ENCODE measurements around the gene TSPAN33.

The TSPAN33 gene

DNA sequence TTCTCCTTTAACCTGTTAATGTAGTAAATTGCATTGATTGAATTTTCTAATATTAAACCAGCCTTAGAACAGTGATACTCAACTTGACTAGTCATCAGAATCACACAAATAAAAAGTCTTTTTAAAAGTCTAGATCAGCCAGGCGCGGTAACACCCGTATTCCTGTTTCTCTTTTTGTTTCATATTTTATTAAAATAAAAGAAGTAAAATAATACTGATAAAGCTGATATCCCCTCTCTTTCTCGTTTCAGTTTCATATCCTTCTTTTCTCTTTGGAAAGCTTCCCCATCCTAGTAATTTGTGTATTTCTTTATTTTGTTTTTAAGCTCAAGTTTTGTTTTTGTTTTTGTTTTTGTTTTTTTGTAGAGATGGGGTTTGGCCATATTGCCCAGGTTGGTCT is 53.3 kb downstream of the TSPAN33 start:
- no peak for DNase-seq (ENCODE audit: low read depth)
- H3K4me3 ChIP-seq (replicated peaks; ENCODE audit: low read depth, low read length), result no peak overlapping the region
- TF ChIP-seq, protein P1, sequence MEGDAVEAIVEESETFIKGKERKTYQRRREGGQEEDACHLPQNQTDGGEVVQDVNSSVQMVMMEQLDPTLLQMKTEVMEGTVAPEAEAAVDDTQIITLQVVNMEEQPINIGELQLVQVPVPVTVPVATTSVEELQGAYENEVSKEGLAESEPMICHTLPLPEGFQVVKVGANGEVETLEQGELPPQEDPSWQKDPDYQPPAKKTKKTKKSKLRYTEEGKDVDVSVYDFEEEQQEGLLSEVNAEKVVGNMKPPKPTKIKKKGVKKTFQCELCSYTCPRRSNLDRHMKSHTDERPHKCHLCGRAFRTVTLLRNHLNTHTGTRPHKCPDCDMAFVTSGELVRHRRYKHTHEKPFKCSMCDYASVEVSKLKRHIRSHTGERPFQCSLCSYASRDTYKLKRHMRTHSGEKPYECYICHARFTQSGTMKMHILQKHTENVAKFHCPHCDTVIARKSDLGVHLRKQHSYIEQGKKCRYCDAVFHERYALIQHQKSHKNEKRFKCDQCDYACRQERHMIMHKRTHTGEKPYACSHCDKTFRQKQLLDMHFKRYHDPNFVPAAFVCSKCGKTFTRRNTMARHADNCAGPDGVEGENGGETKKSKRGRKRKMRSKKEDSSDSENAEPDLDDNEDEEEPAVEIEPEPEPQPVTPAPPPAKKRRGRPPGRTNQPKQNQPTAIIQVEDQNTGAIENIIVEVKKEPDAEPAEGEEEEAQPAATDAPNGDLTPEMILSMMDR (IDR thresholded peaks at IDR 0.05; ENCODE audit: low read length, missing control alignments), result no peak

DNA sequence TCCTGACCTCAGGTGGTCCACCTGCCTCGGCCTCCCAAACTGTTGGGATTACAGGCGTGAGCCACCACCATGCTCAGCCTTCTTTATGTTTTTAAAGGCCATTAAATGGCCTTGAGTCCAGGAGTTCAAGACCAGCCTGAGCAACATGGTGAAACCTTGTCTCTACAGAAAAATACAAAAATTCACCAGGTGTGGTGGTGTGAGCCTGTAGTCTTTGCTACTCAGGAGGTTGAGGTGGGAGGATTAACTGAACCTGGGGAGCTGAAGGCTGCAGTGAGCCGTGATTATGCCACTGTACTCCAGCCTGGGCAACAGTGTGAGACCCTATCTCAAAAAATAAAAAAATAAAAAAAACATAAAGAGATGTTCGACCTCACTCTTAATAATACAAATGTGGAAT is 54.9 kb downstream of the TSPAN33 start:
- DNase-seq (ENCODE audit: low read depth), result no peak
- TF ChIP-seq, protein P1 (IDR thresholded peaks at IDR 0.05; ENCODE audit: low read length, missing control alignments), result no peak
- H3K4me3 ChIP-seq (replicated peaks; ENCODE audit: low read depth, low read length), result no peak overlapping the region

DNA sequence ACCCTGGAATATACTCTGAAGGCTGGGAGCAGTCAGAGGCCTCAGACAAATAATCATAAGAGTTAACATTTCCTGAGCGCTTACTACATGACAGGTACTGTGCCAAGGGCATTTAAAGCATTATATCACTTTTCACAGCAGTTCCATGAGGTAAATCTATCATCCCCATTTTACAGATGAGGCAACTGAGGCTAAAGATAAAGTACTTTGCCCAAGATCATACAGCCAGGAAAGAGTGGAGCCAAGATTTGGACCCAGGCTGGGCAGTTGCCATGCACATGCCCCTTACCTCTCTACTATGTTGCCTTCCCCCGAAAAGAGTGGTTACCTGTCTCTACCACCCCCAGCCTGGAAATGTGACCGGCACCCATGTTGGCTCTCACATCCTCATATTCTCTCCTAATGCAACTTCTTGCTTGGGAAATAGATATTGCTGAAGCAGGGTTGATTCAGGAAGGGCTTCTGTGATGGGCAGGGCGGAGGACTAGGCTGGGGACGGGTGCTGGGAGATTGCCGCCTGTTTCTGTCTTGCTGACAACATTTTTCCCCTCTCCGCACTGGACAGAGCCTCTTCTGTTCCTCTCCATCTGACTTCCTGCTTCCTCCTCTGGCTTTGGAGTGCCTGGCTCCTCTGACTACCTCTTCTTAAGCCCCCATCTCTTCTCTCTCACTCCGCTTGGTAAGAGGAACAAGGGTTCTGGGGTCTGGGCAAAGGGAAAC is 57.7 kb downstream of the TSPAN33 start:
- H3K4me3 ChIP-seq (replicated peaks; ENCODE audit: low read depth, low read length), result no peak overlapping the region
- DNase-seq (ENCODE audit: low read depth), result no peak
- TF ChIP-seq, protein P1 (IDR thresholded peaks at IDR 0.05; ENCODE audit: low read length, missing control alignments), result no peak

DNA sequence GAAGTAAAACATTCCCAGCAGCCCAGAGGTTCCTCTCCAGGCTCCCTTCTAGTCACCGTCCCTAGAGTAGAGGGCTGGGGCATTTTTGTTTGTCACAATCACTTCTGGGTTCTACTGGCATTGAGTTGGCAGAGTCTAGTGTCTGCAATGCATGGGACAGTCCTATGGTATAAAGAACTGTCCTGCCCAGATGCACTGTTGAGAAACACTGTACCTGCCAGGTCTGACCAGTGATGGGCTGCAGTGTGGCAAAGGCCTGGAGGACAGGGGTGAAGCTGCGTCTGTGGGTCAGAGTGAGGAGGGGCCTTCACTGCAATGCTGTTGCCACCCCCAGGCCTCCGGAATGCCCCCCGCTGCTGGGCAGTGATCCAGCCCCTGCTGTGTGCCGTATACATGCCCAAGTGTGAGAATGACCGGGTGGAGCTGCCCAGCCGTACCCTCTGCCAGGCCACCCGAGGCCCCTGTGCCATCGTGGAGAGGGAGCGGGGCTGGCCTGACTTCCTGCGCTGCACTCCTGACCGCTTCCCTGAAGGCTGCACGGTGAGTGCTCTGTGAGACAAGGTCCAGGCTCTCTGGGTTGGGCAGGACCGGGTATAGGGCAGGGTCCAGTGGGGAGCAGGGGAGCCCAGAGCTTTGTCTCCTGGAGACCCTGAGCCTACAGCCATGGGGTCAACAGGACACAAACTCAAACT is 58.7 kb downstream of the TSPAN33 start:
- no peak overlapping the region for H3K4me3 ChIP-seq (replicated peaks; ENCODE audit: low read depth, low read length)
- no peak for DNase-seq (ENCODE audit: low read depth)
- TF ChIP-seq, protein P1 (IDR thresholded peaks at IDR 0.05; ENCODE audit: low read length, missing control alignments), result no peak

DNA sequence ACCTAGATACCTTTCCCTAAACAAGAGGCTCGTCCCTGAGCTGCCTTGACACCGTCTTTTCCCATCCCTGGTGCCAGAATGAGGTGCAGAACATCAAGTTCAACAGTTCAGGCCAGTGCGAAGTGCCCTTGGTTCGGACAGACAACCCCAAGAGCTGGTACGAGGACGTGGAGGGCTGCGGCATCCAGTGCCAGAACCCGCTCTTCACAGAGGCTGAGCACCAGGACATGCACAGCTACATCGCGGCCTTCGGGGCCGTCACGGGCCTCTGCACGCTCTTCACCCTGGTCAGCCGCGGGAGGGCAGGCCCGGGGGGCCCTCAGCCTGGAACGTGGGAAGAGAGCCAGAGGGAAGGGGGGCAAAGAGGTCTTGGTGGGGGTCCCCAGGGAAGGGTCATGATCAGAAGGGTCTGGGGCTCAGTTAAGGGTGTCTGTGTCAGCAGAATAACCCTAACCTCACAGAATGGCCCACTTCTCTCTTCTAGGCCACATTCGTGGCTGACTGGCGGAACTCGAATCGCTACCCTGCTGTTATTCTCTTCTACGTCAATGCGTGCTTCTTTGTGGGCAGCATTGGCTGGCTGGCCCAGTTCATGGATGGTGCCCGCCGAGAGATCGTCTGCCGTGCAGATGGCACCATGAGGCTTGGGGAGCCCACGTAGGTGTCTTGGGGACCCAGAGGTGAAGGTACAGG is 60.8 kb downstream of the TSPAN33 start:
- H3K4me3 ChIP-seq (replicated peaks; ENCODE audit: low read depth, low read length), result no peak overlapping the region
- DNase-seq (ENCODE audit: low read depth), result no peak
- TF ChIP-seq, protein P1 (IDR thresholded peaks at IDR 0.05; ENCODE audit: low read length, missing control alignments), result no peak

DNA sequence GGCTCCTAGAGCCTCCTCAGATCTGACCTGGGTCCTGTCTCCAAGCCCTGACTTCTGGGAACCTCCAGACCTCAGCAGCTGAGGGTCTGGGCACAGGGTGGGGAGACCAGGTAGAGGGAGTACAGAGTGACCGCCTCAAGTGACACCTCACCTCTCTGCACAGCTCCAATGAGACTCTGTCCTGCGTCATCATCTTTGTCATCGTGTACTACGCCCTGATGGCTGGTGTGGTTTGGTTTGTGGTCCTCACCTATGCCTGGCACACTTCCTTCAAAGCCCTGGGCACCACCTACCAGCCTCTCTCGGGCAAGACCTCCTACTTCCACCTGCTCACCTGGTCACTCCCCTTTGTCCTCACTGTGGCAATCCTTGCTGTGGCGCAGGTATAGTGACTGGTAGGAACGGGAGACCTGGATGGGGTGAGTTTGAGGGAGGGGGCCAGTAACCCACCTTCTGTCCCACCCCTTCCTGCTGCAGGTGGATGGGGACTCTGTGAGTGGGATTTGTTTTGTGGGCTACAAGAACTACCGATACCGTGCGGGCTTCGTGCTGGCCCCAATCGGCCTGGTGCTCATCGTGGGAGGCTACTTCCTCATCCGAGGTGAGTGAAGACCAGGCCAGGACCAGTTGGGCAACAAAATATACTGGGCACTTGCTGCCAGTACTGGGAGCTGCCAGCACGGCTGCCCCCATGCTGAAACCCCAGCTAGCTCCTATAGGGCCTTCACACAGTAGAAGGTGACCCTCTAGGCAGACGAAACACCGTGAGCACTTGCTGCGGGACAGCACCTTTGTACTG is 61.7 kb downstream of the TSPAN33 start:
- no peak overlapping the region for H3K4me3 ChIP-seq (replicated peaks; ENCODE audit: low read depth, low read length)
- DNase-seq (ENCODE audit: low read depth), result no peak
- TF ChIP-seq, protein P1 (IDR thresholded peaks at IDR 0.05; ENCODE audit: low read length, missing control alignments), result no peak
